HepG2 (cell line): ENCODE results near the gene ASPHD1. TPM values are rescaled to one million over a fixed set of nuclear protein-coding genes. Genes with fewer than 3 reads are reported as not detected.

Experiments
- ARNT2 ChIP-seq: sonication (generic); formaldehyde crosslinking; IDR thresholded peaks from 2 replicates; pipeline ENCODE4 v1.8.0; 2022; ENCODE audit warnings: mild to moderate bottlenecking, low read depth, missing genetic modification reagents, moderate library complexity
- EP300 ChIP-seq, 3 experiments: sonication (generic) in 1 of 3; formaldehyde crosslinking in 1 of 3; IDR thresholded peaks; 2 replicates each; pipeline versions ENCODE4 v1.5.1 to v1.6.1; 2011 to 2020; ENCODE audit warnings: low read depth in 2 of 3, low read length in 2 of 3, borderline replicate concordance in 1 of 3, improper control_type of control experiment in 1 of 3, mild to moderate bottlenecking in 1 of 3, missing genetic modification reagents in 1 of 3, moderate library complexity in 1 of 3
- FOXP4 ChIP-seq: sonication (generic); formaldehyde crosslinking; IDR thresholded peaks from 2 replicates; pipeline ENCODE4 v1.4.0; 2020; ENCODE audit warnings: missing genetic modification reagents
- GPN1 ChIP-seq: sonication (generic); formaldehyde crosslinking; IDR thresholded peaks from 2 replicates; pipeline ENCODE4 v1.5.1; 2020; ENCODE audit warnings: missing genetic modification reagents, borderline replicate concordance
- ISL2 ChIP-seq: sonication (generic); formaldehyde crosslinking; IDR thresholded peaks from 2 replicates; pipeline ENCODE4 v1.5.0; 2020; ENCODE audit warnings: missing genetic modification reagents
- JARID2 ChIP-seq: sonication (generic); formaldehyde crosslinking; IDR thresholded peaks from 2 replicates; pipeline ENCODE4 v1.8.1; 2023; ENCODE audit warnings: missing genetic modification reagents, inconsistent platforms; ENCODE audit not compliant: insufficient replicate concordance
- NKX3-1 ChIP-seq: sonication (generic); formaldehyde crosslinking; IDR thresholded peaks from 2 replicates; pipeline ENCODE4 v1.5.0; 2020; ENCODE audit warnings: missing genetic modification reagents
- REST ChIP-seq, 2 experiments: IDR thresholded peaks; 2 replicates each; pipeline ENCODE4 v1.6.1; 2011 to 2012; ENCODE audit warnings: low read length in 2 of 2, borderline replicate concordance in 1 of 2, low read depth in 1 of 2, mild to moderate bottlenecking in 1 of 2, moderate library complexity in 1 of 2
- TARDBP ChIP-seq: sonication (generic); formaldehyde crosslinking; IDR thresholded peaks from 2 replicates; pipeline ENCODE4 v1.8.0; 2022; ENCODE audit warnings: mild to moderate bottlenecking, missing genetic modification reagents
- YEATS2 ChIP-seq: sonication (generic); formaldehyde crosslinking; IDR thresholded peaks from 2 replicates; pipeline ENCODE4 v1.4.0; 2020; ENCODE audit warnings: missing genetic modification reagents, borderline replicate concordance
- ZBTB49 ChIP-seq: sonication (generic); formaldehyde crosslinking; IDR thresholded peaks from 2 replicates; pipeline ENCODE4 v1.4.0; 2020; ENCODE audit warnings: missing genetic modification reagents, borderline replicate concordance
- ZHX1 ChIP-seq: sonication (generic); formaldehyde crosslinking; IDR thresholded peaks from 2 replicates; pipeline ENCODE4 v1.8.1; 2022; ENCODE audit warnings: low read depth, mild to moderate bottlenecking, missing genetic modification reagents
- ZNF333 ChIP-seq: sonication (generic); formaldehyde crosslinking; IDR thresholded peaks from 2 replicates; pipeline ENCODE4 v1.4.0; 2020; ENCODE audit warnings: mild to moderate bottlenecking, missing genetic modification reagents, borderline replicate concordance
- ZNF775 ChIP-seq: sonication (generic); formaldehyde crosslinking; IDR thresholded peaks from 2 replicates; pipeline ENCODE4 v1.4.0; 2020; ENCODE audit warnings: missing genetic modification reagents, mild to moderate bottlenecking, moderate library complexity, borderline replicate concordance
- ZNF891 ChIP-seq: sonication (generic); formaldehyde crosslinking; IDR thresholded peaks from 2 replicates; pipeline ENCODE4 v1.5.0; 2020; ENCODE audit warnings: mild to moderate bottlenecking, missing genetic modification reagents
- polyA plus RNA-seq, 8 experiments: library from polyadenylated mRNA; depleted of rRNA in 3 of 8; stranded (reverse) in 7 of 8; unstranded in 1 of 8; fragments of >200 nt; fragmentation: Illumina TruSeq in 4 of 8; extraction: Trizol in 4 of 8; gene quantifications; 2 replicates each; pipeline versions ENCODE4 v1.2.1 to v1.2.3, GENCODE V29; 2011 to 2016; ENCODE audit warnings: low read depth in 4 of 8, missing spikeins in 1 of 8, mixed read lengths in 1 of 8; ENCODE audit not compliant: insufficient read depth in 1 of 8
- total RNA-seq, 5 experiments: library from RNA; depleted of rRNA; stranded (reverse); fragments of >200 nt; fragmentation: Illumina TruSeq; extraction: Trizol; gene quantifications; 2 replicates each; pipeline ENCODE4 v1.2.3, GENCODE V29; 2016; ENCODE audit warnings: low read depth in 1 of 5

ASPHD1 gene
- total and polyA plus RNA-seq, 2 of the 13 experiments (the other 11 are each of a cell fraction or from before 2014, with no cell fraction given) = 13.1 to 19.7 TPM

GRCh38 chr16:29900102-29900887, at the start of gene ASPHD1 (continued):
- TF ChIP-seq REST (IDR thresholded peaks at IDR 0.05; ENCODE audit: borderline replicate concordance in 1 of 2, low read depth in 1 of 2, low read length in 2 of 2) = no peak; a peak in 2 of 4 replicates
- TF ChIP-seq EP300 (IDR thresholded peaks at IDR 0.05; ENCODE audit: low read depth in 2 of 2, low read length in 2 of 2) = 0 out of 4 replicates have a peak, but pooled peaks of 1 of the 2 experiments have one; percentile 8
- no peak for TF ChIP-seq EP300 (CRISPR knock-in tag; IDR thresholded peaks at IDR 0.05; ENCODE audit: borderline replicate concordance)
- TF ChIP-seq GPN1 (CRISPR knock-in tag) = 0 out of 2 replicates have a peak, but pooled peaks have one; percentile 35
- TF ChIP-seq ISL2 (CRISPR knock-in tag) = no peak; the same call in 1 of the 2 replicates
- peak; percentile 94; the same call in 1 of the 2 replicates for TF ChIP-seq ZNF333 (CRISPR knock-in tag)
- no peak for TF ChIP-seq ZBTB49
- no peak; the same call in 1 of the 2 replicates for TF ChIP-seq TARDBP (CRISPR knock-in tag)
- no peak for TF ChIP-seq JARID2
- TF ChIP-seq ZHX1 (CRISPR knock-in tag) = no peak
- TF ChIP-seq YEATS2 (CRISPR knock-in tag) = no peak; the same call in 1 of the 2 replicates
- TF ChIP-seq ZNF891 = no peak
- TF ChIP-seq FOXP4 (CRISPR knock-in tag) = no peak
- no peak for TF ChIP-seq ZNF775
- 0 out of 2 replicates have a peak, but pooled peaks have one; percentile 98 for TF ChIP-seq NKX3-1
- TF ChIP-seq ARNT2 (CRISPR knock-in tag) = peak; percentile 92; the same call in 1 of the 2 replicates
